ENCODE results near the gene XPO1.
"Not testable (repeated sequence)": the region's sequence is repeated elsewhere in the genome, so short reads cannot be mapped to it uniquely, and the experiment has no call there.

XPO1 gene

DNA sequence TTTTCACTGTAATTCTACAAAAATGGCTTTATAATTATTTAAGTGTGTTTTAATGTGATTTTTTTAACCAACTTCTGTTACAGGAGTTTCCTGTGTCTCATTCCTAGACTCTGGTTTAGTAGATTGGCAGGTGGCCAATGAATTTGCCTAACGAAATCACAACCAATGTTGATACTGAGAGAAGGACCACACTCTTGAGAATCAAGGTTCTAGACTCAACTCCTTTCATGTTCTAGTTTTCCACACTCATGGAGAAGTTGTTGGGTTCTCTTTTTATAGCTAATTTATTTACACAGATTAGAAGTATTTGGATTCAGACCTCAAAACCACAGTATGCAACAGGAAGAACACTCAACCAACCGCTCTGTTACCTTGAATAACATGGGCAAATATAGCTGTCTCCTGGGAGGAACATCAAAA lies 44.6 kb downstream of the XPO1 start:
- H3K27ac ChIP-seq = no peak overlapping the region
- H3K4me3 ChIP-seq (IDR thresholded peaks at IDR 0.05; ENCODE audit: insufficient read depth, low read depth, low read length) = no peak overlapping the region
- no peak overlapping the region for H2AFZ ChIP-seq (ENCODE audit: low read depth)
- H3K79me2 ChIP-seq (ENCODE audit: insufficient read depth, low read depth) = peaks cover 21% of the 10 kb centered on the region
- peaks cover 55% of the 10 kb centered on the region for H3K4me1 ChIP-seq (ENCODE audit: low read depth, poor library complexity, severe bottlenecking)
- no peak overlapping the region for H3K9ac ChIP-seq
- peaks cover 52% of the 10 kb centered on the region; the same call in 1 of the 2 replicates for H3K36me3 ChIP-seq (ENCODE audit: insufficient read depth)
- H3K27me3 ChIP-seq (ENCODE audit: insufficient read depth, low read depth) = no peaks in the 10 kb centered on the region
- H4K20me1 ChIP-seq (ENCODE audit: insufficient read depth) = no peaks in the 10 kb centered on the region
- no peak overlapping the region for H3K4me2 ChIP-seq
- TF ChIP-seq, protein P1, sequence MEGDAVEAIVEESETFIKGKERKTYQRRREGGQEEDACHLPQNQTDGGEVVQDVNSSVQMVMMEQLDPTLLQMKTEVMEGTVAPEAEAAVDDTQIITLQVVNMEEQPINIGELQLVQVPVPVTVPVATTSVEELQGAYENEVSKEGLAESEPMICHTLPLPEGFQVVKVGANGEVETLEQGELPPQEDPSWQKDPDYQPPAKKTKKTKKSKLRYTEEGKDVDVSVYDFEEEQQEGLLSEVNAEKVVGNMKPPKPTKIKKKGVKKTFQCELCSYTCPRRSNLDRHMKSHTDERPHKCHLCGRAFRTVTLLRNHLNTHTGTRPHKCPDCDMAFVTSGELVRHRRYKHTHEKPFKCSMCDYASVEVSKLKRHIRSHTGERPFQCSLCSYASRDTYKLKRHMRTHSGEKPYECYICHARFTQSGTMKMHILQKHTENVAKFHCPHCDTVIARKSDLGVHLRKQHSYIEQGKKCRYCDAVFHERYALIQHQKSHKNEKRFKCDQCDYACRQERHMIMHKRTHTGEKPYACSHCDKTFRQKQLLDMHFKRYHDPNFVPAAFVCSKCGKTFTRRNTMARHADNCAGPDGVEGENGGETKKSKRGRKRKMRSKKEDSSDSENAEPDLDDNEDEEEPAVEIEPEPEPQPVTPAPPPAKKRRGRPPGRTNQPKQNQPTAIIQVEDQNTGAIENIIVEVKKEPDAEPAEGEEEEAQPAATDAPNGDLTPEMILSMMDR (conservative IDR thresholded peaks at IDR 0.05; ENCODE audit: low read depth, low read length) = no peak

DNA sequence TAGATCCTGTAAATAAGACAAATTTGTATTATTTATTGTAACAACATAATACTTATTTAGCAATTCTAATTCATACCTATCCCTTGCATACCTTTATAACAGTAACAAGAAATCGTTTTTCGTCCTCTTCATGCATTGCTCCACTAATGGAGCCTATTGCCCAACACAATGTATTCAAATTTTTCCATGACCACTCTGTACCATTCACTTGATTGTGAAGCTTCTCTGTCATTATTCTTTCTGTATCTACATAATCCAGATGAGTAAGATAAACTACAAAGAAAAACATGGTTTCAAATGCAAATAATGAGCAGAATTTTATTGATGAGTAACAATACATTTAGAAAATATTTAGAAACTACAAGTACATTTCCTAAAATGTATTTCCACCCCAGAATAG lies 45.7 kb downstream of the XPO1 start:
- H3K27ac ChIP-seq = no peak overlapping the region
- H3K36me3 ChIP-seq (ENCODE audit: insufficient read depth) = peaks cover 54% of the 10 kb centered on the region; the same call in 1 of the 2 replicates
- H4K20me1 ChIP-seq (ENCODE audit: insufficient read depth) = peaks cover 4% of the 10 kb centered on the region; the same call in 1 of the 2 replicates
- peaks cover 29% of the 10 kb centered on the region for H3K79me2 ChIP-seq (ENCODE audit: insufficient read depth, low read depth)
- TF ChIP-seq, protein P1 (conservative IDR thresholded peaks at IDR 0.05; ENCODE audit: low read depth, low read length) = no peak
- no peaks in the 10 kb centered on the region for H3K27me3 ChIP-seq (ENCODE audit: insufficient read depth, low read depth)
- no peak overlapping the region for H3K9ac ChIP-seq
- H2AFZ ChIP-seq (ENCODE audit: low read depth) = no peak overlapping the region
- H3K4me3 ChIP-seq (IDR thresholded peaks at IDR 0.05; ENCODE audit: insufficient read depth, low read depth, low read length) = no peak overlapping the region
- no peak overlapping the region for H3K4me2 ChIP-seq
- H3K4me1 ChIP-seq (ENCODE audit: low read depth, poor library complexity, severe bottlenecking) = peaks cover 55% of the 10 kb centered on the region

DNA sequence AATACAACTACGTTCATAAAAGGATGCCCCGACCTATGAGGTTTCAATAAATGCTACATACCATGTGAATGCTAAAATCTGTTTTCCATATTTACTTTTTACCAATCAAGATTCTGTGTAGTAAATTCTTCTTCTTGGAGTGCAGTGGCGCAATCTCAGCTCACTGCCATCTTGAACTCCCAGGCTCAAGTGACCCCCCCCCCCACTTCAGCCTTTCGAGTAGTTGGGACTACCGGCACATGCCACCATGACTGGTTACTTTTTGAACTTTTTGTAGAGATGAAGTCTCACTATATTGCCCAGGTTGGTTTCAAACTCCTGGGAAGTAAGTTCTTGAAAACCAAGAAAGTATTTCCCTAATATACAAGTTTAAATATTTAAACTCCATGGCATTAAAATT lies 52.9 kb downstream of the XPO1 start:
- Histone ChIP-seq H3K9ac (no peak overlapping the region), H3K4me1 (ENCODE audit: low read depth, poor library complexity, severe bottlenecking) (no peaks in the 10 kb centered on the region), H4K20me1 (ENCODE audit: insufficient read depth) (peaks cover 4% of the 10 kb centered on the region; the same call in 1 of the 2 replicates), H3K4me3 (IDR thresholded peaks at IDR 0.05; ENCODE audit: insufficient read depth, low read depth, low read length) (no peak overlapping the region), H3K27me3 (ENCODE audit: insufficient read depth, low read depth) (no peaks in the 10 kb centered on the region), H3K36me3 (ENCODE audit: insufficient read depth) (peaks cover 33% of the 10 kb centered on the region; the same call in 1 of the 2 replicates), H2AFZ (ENCODE audit: low read depth) (no peak overlapping the region), H3K27ac (no peak overlapping the region), H3K79me2 (ENCODE audit: insufficient read depth, low read depth) (peaks cover 41% of the 10 kb centered on the region), H3K4me2 (no peak overlapping the region)
- TF ChIP-seq, protein P1 (conservative IDR thresholded peaks at IDR 0.05; ENCODE audit: low read depth, low read length) = no peak

DNA sequence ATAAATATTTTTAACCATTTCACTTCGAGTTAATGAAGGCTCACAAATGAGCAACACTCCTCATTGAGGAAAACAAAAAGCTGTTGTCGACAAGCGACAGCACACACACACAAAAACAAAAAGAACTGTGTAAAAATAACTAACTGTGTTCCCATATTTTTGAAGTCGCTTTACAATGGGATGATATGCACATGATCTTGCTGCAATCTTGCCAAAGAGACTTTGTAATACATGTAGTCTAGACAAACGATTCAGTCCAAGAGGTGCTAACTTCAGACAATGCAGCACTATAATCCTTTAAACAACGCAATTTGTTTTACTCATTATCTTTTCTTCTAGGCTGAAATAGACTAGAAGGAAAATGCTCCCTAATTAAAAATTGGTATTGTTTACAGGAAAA lies 60.1 kb downstream of the XPO1 start:
- TF ChIP-seq, protein P1 (conservative IDR thresholded peaks at IDR 0.05; ENCODE audit: low read depth, low read length) = no peak
- Histone ChIP-seq H2AFZ (ENCODE audit: low read depth) (no peak overlapping the region), H3K9ac (no peak overlapping the region), H3K27me3 (ENCODE audit: insufficient read depth, low read depth) (no peaks in the 10 kb centered on the region), H3K4me2 (no peak overlapping the region), H3K36me3 (ENCODE audit: insufficient read depth) (peaks cover 23% of the 10 kb centered on the region; the same call in 1 of the 2 replicates), H4K20me1 (ENCODE audit: insufficient read depth) (no peaks in the 10 kb centered on the region), H3K27ac (no peak overlapping the region; the same call in 1 of the 2 replicates), H3K4me1 (ENCODE audit: low read depth, poor library complexity, severe bottlenecking) (no peaks in the 10 kb centered on the region), H3K79me2 (ENCODE audit: insufficient read depth, low read depth) (peaks cover 8% of the 10 kb centered on the region; the same call in 1 of the 2 replicates), H3K4me3 (IDR thresholded peaks at IDR 0.05; ENCODE audit: insufficient read depth, low read depth, low read length) (no peak overlapping the region)

DNA sequence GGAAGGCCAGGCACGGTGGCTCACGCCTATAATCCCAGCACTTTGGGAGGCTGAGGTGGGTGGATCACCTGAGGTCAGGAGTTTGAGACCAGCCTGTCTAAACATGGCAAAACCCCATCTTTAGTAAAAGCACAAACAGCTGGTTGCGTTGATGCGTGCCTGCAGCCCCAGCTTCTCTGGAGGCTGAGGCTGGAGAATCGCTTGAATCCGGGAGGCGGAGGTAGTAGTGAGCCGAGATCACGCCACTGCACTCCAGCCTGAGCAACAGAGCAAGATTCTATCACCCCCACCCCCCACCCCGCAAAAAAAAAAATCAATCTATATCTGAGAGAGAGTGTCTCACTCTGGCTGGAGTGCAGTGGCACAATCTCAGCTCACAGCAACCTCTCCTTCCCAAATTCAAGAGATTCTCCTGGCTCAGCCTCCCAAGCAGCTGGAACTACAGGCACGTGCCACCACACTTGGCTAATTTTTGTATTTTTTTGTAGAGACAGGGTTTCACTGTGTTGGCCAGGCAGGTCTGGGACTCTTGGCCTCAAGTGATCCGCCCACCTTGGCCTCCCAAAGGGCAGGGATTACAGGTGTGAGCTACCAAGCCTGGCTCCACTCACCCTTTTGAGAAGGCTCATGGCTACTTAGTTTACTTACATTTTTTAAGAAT lies 61.1 kb downstream of the XPO1 start:
- H3K36me3 ChIP-seq (ENCODE audit: insufficient read depth) = peaks cover 17% of the 10 kb centered on the region; the same call in 1 of the 2 replicates
- H3K79me2 ChIP-seq (ENCODE audit: insufficient read depth, low read depth) = peaks cover 16% of the 10 kb centered on the region; the same call in 1 of the 2 replicates
- H3K9ac ChIP-seq; H2AFZ ChIP-seq (ENCODE audit: low read depth); H4K20me1 ChIP-seq (ENCODE audit: insufficient read depth); H3K4me3 ChIP-seq (IDR thresholded peaks at IDR 0.05; ENCODE audit: insufficient read depth, low read depth, low read length); H3K4me1 ChIP-seq (ENCODE audit: low read depth, poor library complexity, severe bottlenecking); H3K27me3 ChIP-seq (ENCODE audit: insufficient read depth, low read depth); H3K4me2 ChIP-seq; H3K27ac ChIP-seq: not testable (repeated sequence)

All from KMS-11 (cell line).